MV-4-11 (cell line): ENCODE results near the gene DYNC1H1.
"Not testable (repeated sequence)": the region's sequence is repeated elsewhere in the genome, so short reads cannot be mapped to it uniquely, and the experiment has no call there.

ENCODE experiments used
- DNase-seq: peaks from one replicate; lab custom pipeline; 2025; lab: John Stamatoyannopoulos, UW

DYNC1H1 gene

DNA sequence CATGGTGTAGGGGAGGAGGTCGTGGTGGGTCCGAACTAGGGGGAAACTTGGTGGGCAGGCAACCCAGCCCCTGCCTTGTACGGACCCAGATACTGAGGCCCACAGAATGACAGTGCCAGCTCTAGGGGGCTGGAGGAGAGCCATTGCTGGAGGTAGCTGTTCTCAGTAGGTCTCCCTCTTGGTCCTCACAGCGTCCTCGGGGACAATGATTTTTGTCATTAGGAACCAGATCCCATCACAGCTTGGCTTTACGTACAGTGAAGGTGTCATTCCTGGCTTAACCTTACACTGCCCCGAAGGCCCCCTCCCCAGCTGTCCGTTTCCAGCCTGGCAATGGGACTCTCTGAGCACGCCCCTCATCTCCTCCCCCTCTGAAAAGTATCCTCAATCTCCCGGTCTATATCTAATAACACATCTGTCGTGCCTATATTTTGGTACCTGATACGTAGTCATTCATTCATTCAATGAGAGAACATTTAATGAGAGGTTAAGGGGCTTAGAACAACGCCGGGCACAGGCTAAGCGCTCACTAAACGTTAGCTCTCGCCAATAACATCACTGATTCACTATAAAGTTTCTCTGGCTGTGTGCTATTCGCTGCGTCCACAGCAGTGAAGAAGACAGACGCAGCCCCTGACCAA lies 597 bp upstream of the DYNC1H1 start:
- DNase-seq = no peak

DNA sequence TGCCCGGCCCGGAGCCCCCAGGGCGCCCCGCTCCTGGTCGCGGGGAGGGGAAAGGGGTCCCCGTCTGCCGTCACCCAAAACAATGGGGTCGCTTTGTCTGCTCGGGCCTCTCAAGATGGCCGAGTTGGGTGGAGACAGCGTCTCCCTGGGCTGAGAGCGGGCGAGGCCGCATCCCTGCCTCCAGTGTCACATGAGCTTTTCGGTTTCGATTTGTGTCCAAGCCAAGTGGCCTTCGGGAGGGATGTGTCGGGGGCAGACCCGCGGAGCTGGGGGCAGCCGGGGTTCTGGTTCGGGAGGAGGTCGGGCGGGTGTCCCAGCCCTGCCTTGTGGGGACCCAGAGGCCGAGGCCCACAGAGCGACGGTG lies 790 bp downstream of the DYNC1H1 start:
- peak; percentile 56 for DNase-seq

DNA sequence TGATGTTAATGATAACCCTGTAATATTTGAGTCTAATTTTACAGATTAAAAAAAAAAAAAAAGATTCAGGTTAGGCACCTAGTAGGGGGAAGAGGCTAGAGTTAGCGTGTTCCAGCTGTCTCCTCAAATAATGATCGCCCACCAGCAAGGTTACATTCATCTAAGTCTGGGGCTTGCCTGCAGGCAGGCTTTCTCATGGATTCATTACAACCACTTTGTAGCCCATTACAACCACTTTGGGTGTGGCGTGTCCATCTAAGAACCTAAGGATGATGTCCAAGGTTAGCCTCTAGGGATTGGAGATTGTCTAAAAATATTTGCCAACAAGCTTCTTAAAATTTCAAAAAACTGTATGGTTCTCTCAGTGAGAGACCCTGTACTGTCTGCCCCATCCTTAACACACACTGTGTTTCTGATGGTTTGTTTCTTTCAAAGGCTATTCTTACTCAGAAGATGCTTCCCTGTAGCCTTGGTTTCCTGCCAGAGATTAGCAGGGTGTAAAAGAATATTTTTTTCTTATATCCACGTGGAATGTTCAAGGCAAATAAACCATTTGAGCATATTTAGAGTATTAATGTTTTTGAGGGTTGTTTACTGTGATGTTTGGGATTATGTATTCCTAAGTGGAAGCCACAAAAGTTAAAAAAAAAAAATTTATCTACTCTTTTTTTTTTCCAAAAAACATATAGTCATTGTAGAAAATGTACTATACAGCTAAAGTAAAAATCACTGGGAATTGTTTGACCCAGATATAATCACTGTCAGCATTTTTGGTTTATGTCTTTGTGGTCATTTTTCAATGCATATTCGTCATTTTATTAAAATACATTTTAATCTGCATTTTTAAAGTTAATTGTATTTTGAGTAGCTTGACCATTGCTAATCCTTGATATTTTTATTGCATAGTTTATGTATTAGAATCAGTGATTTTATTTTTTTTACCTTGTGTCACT lies 1.7 kb downstream of the DYNC1H1 start:
- no peak for DNase-seq

DNA sequence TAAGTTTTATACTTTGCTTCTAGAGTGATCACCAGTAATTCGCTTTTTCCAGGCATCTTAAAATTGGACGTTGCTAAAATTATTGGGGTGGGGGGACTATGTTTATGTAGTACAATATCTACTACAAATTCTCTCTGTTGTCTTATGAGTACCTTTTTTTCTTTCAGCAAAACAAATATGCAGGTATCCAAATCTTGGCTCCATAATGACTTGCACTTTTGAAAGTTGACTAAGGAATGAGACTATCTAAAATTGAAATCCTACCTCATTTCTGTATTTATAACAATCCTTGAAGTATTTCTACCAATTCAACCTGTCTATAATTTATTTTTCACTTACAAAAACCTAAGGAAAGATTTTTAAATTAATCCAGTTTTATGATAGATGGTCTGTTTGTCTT lies 2.4 kb downstream of the DYNC1H1 start:
- no peak for DNase-seq

DNA sequence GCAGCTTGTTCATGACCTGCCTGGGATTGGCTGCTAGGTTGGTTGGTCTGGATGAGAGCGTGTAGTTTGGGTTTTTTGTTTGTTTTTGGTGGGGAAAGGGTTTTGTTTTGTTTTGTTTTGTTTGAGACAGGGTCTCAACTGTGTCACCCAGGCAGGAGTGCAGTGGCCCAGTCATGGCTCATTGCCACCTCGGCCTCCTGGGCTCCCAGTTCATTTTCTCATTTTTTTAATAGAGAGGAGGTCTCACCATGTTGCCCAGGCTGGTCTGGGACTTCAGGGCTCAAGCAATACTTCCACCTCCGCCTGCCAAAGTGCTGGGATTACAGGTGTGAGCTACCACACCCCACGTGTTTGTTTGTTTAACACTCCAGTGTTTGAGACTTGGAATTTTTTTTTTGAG lies 3.8 kb downstream of the DYNC1H1 start:
- DNase-seq = no peak

DNA sequence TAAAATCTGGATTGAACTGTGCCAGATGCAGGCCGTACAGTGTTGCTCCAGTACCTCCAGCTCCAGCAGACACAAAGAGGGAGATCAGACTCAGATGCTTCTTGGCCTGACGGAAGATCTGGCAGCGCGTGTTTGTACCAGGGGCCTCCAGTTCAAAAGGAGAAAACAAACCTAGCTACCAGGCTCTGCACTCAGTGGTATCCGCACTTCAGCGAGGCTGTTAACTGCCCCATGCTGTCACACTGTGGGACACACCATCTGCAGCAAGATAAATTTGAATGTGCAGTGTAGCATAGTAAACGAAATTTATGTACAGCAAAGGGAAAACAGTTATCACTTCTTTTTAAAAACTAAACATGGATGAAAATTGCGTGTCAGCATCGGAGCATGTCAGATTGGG lies 5.1 kb downstream of the DYNC1H1 start:
- no peak for DNase-seq

DNA sequence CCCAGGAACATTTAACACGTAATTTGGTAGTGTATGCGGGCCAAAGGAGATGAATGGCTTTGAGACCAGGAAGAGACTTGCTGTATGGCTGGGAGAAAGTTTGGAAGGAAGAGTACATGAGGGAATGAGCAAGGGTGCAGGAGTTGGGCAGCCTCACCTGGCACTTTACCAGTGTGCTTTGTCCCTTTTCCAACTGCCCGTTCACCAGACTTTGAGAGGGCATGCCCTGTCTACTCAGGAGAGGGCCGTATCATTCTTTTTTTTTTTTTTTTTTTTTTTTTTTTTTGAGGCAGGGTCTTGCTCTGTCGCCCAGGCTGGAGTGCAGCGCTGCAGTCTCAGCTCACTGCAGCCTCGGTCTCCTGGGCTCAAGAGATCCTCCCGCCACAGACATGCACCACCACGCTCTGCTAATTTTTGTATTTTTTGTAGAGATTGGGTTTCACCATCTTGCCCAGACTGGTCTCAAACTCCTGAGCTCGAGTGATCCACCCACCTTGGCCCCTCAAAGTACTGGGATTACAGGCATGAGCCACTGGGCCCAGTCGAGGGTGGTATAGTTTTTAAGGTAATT lies 6.5 kb downstream of the DYNC1H1 start:
- no peak for DNase-seq

DNA sequence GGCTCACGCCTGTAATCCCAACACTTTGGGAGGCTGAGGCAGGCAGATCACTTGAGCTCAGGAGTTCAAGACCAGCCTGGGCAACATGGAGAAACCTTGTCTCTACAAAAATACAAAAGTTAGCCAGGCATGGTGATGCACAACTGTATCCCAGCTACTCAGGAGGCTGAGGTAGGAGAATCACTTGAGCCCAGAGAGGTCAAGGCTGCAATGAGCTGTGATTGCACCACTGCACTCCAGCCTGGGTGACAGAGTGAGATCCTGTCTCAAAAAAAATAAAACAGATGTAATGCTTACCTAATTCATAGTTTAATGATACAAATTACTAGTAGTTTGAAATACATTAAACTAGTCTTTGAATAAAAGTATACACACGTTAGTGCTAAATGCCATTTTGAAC lies 7.1 kb downstream of the DYNC1H1 start:
- DNase-seq = not testable (repeated sequence)

DNA sequence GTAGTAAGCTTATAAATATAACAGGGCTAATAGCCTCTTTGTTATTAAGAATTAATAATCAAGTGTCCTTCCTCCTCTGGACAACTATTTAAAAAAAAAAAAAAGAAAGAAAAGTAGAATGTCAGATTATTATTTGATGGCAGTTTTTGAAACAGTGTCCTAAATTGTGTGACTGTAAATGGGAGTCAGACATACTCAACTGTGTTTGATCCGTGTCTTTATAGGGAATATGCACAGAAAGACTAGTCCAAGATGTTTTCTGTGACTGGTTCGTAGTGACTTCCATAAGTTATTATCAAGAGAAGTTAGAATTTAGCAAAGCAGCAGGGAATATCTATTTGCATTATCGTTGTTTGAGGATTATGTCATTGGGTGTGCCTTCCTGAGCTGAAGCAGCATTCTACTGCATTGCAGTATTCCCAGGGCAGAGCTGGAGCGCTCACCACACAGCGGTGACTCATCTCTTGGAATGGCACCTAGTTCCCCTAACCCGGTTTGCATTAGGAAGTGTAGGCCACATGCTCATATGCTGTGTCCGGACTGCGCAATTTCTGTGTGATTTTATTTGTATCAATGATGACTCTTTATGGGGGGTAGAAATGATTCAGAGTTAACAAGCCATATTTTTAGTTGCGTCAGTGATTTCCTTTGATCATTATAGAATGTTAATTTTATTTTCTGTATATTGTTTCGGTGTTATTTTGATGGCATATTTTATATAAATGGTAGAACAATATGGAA lies 7.9 kb downstream of the DYNC1H1 start:
- peak; percentile 83 for DNase-seq

DNA sequence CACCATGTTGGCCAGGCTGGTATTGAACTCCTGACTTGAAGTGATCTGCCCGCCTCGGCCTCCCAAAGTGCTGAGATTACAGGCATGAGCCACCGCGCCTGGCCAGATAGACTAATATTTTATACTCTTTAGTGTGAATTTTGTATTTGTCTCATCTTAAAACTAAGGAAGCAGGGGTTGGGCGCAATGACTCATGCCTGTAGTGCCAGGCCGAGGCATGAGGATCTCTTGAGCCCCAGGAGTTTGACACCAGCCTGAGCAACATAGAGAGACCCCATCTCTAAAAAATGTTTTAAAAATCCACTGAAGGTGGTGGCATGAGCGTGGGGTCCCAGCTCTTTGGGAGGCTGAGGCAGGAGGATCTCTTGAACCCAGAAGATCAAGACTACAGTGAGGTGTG lies 9.0 kb downstream of the DYNC1H1 start:
- no peak for DNase-seq

DNA sequence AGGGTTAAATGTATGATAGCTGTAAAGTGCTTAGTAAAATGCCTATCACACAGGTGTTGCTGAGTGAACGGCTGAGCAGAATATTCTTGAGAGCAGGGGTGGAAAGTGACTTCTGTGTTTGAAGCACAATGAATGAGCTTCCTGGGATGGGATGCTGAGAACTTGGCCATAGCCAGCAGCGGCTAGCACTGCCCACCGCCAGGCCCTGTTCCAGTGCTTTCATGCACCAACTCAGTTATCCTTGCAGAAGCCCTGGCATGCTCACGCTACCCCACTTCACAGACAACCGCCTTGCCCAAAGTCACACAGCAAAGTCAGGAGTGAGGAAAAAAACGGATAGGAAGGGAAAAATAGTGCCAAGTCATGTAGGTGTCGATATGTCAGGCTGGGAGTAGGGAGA lies 10.9 kb downstream of the DYNC1H1 start:
- DNase-seq = no peak

DNA sequence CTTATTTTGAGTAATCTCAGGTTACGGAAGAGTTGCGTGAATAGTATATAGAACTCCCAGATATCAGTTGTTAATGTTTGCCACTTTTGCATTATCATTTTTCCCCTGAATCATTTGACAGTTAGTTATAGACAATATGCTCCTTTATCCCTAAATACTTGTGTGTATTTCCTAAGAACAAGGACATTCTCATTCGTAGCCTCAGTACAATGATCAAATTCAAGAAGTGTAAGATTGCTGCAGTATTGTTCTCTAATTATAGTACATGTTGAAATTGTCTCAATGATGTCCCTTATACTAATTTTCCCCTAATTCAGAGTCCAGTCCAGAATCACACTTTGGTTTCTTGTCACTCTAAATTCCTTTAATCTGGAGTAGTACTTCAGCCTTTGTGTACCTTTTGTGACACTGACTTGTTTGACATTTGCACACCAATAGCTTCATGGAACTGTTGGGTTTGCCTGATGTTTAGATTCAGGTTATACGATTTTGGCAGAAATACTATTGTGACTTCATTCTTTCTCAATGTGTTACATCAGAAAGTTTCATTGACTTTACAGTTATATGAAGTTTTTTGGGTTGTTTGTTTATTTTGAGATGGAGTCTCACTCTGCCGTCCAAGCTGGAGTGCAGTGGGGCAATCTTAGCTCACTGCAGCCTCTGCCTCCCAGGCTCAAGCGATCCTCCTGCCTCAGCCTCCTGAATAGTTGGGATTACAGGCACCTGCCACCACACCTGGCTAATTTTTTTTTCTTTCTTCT lies 13.1 kb downstream of the DYNC1H1 start:
- DNase-seq = no peak

DNA sequence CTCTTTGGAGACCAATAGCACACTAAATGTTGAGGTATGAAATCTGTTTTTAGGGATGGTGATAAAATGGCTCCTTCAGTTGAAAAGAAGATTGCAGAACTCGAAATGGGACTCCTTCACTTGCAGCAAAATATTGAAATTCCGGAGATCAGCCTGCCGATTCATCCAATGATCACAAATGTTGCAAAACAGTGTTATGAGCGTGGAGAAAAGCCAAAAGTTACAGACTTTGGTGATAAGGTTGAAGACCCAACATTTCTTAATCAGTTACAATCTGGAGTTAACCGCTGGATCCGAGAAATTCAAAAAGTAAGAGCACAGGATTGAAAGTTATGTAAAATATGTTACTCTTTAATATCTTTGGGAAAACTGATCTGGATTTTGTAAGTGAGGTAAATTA lies 15.3 kb downstream of the DYNC1H1 start:
- no peak for DNase-seq

DNA sequence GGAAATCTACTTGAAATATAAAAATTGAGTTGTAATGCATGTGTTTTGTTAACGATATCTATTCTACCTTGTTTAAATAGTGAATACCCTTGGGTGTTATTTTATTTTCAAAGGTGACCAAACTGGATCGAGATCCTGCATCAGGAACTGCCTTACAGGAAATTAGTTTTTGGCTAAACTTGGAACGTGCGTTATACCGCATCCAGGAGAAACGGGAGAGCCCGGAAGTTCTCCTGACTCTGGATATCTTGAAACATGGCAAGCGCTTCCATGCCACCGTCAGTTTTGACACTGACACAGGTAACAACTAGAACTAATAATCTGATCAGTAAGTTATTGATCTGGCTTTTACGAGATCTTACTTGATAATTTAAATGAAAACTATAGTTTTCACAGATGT lies 15.9 kb downstream of the DYNC1H1 start:
- no peak for DNase-seq

DNA sequence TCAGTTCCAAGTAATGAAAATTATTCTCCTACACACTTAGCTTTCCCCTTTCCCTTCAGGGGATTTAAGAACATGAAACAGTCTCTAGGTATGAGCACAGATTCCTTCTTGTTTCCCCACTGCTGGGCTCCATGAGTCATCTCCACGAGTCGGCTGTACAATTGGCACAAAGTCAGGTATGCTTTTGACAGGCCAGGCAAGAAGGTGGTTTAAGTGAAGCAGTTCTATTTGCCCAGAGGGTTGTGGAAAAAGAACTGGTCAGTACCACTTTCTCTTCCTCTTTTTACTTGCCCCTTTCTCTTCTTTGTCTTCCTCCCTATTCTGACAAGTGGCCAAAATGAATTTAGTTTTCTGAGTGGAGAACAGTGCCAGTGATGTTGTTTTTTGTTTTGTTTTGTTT lies 16.3 kb downstream of the DYNC1H1 start:
- DNase-seq = peak; percentile 82

DNA sequence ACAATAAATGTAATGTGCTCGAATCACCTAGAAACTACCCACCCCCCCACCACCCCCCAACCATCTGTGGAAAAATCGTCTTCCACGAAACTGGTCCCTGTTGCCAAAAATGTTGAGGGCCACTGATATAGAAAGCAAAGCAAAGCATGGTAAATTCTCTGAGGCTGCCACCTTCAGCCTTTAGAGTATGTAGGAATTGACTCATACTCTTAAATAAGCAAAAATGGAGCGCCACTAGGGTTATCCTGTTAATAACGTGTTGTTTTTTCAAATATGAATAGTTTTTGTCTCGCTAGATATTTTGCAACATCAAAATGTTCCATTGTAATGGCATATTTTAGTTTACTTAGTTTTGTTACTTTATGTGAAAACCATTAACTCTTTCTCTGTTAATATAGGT lies 18.2 kb downstream of the DYNC1H1 start:
- DNase-seq = no peak

DNA sequence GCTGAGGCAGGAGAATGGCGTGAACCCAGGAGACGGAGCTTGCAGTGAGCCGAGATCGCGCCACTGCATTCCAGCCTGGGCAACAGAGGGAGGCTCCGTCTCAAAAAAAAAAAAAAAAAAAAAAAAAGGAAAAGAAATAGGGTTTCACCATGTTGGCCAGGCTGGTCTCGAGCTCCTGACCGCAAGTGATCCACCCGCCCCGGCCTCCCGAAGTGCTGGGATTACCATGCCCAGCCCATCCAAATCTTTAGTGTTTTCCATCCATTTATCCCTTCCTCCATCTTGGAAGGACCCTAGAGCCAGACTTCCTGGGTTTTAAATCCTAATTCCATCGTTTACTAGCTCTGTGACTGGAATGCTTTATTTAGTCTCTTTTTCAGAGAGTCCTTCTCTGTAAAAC lies 20.5 kb downstream of the DYNC1H1 start:
- DNase-seq = not testable (repeated sequence)

DNA sequence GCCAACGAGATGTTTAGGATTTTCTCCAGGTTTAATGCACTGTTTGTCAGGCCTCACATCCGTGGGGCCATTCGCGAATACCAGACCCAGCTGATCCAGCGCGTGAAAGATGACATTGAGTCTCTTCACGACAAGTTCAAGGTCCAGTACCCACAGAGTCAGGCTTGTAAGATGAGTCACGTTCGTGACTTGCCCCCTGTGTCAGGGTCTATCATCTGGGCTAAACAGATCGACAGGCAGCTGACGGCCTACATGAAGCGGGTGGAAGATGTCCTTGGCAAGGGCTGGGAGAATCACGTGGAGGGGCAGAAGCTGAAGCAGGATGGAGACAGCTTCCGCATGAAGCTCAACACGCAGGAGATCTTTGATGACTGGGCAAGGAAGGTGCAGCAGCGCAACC lies 21.6 kb downstream of the DYNC1H1 start:
- no peak for DNase-seq

DNA sequence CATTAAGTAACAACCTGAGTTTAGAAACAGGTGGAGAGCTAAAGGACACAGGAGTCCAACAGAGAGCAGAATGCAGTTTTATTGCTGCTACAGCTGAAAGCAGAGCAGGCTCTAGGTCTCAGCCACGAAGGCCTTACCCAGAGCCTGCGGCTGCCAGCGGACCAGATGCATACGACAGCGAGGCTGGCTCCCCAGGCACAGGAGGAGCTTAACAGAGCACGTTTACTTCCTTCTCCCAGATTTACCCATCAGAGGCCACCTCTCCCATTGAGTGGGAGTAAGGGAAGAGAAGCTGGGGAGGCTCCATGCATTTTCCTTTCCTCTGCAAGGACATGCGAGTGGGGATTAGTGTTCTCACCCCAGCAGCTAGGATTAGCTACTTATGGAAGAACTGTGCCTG lies 22.6 kb downstream of the DYNC1H1 start:
- DNase-seq = no peak

DNA sequence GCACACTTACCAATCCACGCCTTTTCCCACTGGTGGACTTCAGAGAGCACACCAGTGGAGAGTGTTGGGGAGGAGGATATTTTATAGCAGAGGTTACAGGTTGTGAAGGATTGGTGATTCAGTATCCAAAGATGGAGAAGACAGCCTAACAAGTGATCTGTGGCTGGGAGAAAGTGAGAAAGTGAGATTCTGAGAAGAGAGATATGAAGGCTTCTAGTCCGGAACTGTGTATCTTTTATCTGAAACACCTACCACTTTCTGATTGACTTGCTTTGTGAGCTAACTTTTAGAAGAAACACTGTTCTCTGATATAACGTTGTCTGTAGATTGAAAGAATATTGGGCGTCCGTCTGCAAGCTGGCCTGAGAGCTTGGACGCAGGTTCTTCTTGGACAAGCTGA lies 24.0 kb downstream of the DYNC1H1 start:
- no peak for DNase-seq

DNA sequence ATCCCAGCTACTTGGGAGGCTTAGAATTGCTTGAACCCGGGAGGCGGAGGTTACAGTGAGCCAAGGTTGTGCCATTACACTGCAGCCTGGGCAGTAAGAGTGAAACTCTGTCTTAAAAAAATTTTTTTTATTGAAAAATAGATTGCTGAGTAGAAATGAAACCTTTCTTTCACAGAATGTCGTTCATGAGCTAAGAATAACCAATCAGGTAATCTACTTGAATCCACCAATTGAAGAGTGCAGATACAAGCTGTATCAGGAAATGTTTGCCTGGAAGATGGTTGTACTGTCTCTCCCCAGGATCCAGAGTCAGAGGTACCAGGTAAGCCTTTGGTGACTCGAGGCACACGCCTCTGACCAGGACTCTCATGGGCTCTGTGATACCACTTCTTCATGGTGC lies 27.0 kb downstream of the DYNC1H1 start:
- no peak for DNase-seq

DNA sequence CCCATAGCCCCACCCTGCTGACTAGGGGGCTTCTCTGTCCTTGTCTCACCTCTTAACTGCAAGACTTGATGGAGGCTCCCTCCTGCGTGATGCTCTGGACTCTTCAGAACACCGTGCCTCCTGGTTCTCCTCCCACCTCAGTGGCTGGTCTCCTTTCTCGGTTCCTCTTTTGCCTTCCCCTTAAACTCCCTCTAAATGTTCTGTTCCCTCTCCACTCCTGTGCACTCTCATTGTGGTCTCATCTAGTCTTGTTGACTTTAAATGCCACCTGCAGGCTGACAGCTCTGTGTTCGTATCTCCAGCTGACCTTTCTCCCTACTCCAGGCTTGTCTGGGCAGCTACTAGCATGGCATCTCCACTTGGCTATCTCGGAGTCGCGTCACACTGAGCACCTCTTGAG lies 28.3 kb downstream of the DYNC1H1 start:
- peak; percentile 79 for DNase-seq
